Right lung (tissue), 10 donors: ENCODE measurements around the gene H2BW1. TPM values are rescaled to one million over a fixed set of nuclear protein-coding genes. Genes with fewer than 3 reads are reported as not detected.
"Not testable (repeated sequence)": the region's sequence is repeated elsewhere in the genome, so short reads cannot be mapped to it uniquely, and the experiment has no call there.

Experiments
- DNase-seq, 2 donors: peaks; one replicate each; pipeline ENCODE4 v3.0.0-alpha.2; 2013
- long read RNA-seq, 8 donors: transcript quantifications; one replicate each; lab custom pipeline, GENCODE V29; 2026
- polyA plus RNA-seq, 5 donors: library from polyadenylated mRNA; unstranded; fragments of 120-200 nt; gene quantifications; one replicate each; pipeline versions ENCODE4 v1.2.1 to v1.2.3, GENCODE V29; 2013; ENCODE audit warnings: inconsistent platforms in 1 of 5, low replicate concordance in 1 of 5; ENCODE audit not compliant: insufficient read length in 5 of 5, insufficient read depth in 1 of 5

The H2BW1 gene
- polyA plus RNA-seq, result not detected
- long read RNA-seq, donor 1, result 0 reads
- long read RNA-seq, donor 2, result 0 reads
- long read RNA-seq, donor 3, result 0 reads
- long read RNA-seq, donor 4, result 0 reads
- long read RNA-seq, donor 5, result 0 reads
- long read RNA-seq, donor 6, result 0 reads
- long read RNA-seq, donor 7, result 0 reads
- long read RNA-seq, donor 8, result 0 reads

- no peak for DNase-seq
Measured at GRCh38 chrX:104013606-104014005, at the start of gene H2BW1. Gene H2BW1 (minus strand): TSS chrX:104013708. CDS start chrX:104013576, 132 bp downstream.

- not testable (repeated sequence) for DNase-seq
Measured at GRCh38 chrX:104062636-104063035, 49.1 kb upstream of the H2BW1 start.

- DNase-seq, result not testable (repeated sequence)
Measured at GRCh38 chrX:104054956-104055355, 41.4 kb upstream of the H2BW1 start.

GRCh38 chrX:104047171-104047570 is 33.7 kb upstream of the H2BW1 start:
- no peak for DNase-seq

- DNase-seq, result no peak
Measured at GRCh38 chrX:104045642-104046041, 32.1 kb upstream of the H2BW1 start.

- no peak for DNase-seq
Measured at GRCh38 chrX:104041003-104041402, 27.5 kb upstream of the H2BW1 start.

GRCh38 chrX:104039689-104040505 is 26.4 kb upstream of the H2BW1 start, which contains the start of gene H2BW2:
Gene H2BW2 (plus strand): TSS chrX:104039956. CDS start chrX:104039995, 39 bp downstream.
- DNase-seq, result no peak

GRCh38 chrX:104018126-104018525 is 4.6 kb upstream of the H2BW1 start:
- DNase-seq, result no peak

- not testable (repeated sequence) for DNase-seq
Measured at GRCh38 chrX:104015576-104015975, 2.1 kb upstream of the H2BW1 start.

GRCh38 chrX:104013158-104013557 is 350 bp downstream of the H2BW1 start:
- DNase-seq, result no peak

GRCh38 chrX:104008831-104009230 is 4.7 kb downstream of the H2BW1 start:
- DNase-seq, result no peak

GRCh38 chrX:103999234-103999633 is 14.3 kb downstream of the H2BW1 start:
- no peak for DNase-seq

GRCh38 chrX:103983508-103983907 is 30.0 kb downstream of the H2BW1 start:
- DNase-seq, result not testable (repeated sequence)

GRCh38 chrX:103962411-103963278 is 50.9 kb downstream of the H2BW1 start, which contains the start of gene TMSB15B:
Gene TMSB15B (plus strand): TSS chrX:103962627.
- not testable (repeated sequence) for DNase-seq

Other genes with a start within 250 kb of the H2BW1 start
- gene PLP1, start 236.9 kb downstream of the H2BW1 start, polyA plus RNA-seq, result 10 to 100 TPM in 4 of 5 donors, 1 to 10 TPM in 1; 8.3 to 21.7 (median 15.8) TPM
- 1 to 10 TPM; 2.7 to 3.6 (median 3.1) TPM for gene RAB9B, start 181.5 kb downstream of the H2BW1 start, polyA plus RNA-seq
- 10 to 100 TPM; 23.8 to 43.9 (median 31.7) TPM for gene TMSB15B, start 51.1 kb downstream of the H2BW1 start, polyA plus RNA-seq
- gene H2BW2, start 26.2 kb upstream of the H2BW1 start, polyA plus RNA-seq, result 1 to 10 TPM; 1.3 to 2.3 (median 1.6) TPM
- gene TMSB15C, start 62.5 kb upstream of the H2BW1 start, polyA plus RNA-seq, result 10 to 100 TPM; 16.6 to 31.9 (median 20.6) TPM
- gene ZCCHC18, start 98.8 kb upstream of the H2BW1 start, polyA plus RNA-seq, result 1 to 10 TPM; 3.8 to 6.7 (median 4.8) TPM
- gene SLC25A53, start 143.3 kb upstream of the H2BW1 start, polyA plus RNA-seq, result 10 to 100 TPM in 4 of 5 donors, 1 to 10 TPM in 1; 7.5 to 17.6 (median 14.2) TPM
- gene FAM199X, start 152.7 kb upstream of the H2BW1 start, polyA plus RNA-seq, result 10 to 100 TPM; 19.1 to 30.4 (median 25.5) TPM
- gene ESX1, start 241.2 kb upstream of the H2BW1 start, polyA plus RNA-seq, result not detected